M059J (cell line): ENCODE results near the gene RPS16. TPM values are rescaled to one million over a fixed set of nuclear protein-coding genes. Genes with fewer than 3 reads are reported as not detected.
A peak's percentile ranks its signal among the peaks of the same experiment; 100 is the strongest.

ENCODE experiments used
- DNase-seq: peaks from one replicate; pipeline ENCODE4 v3.0.0-alpha.2; 2012; ENCODE audit warnings: low read depth
- total RNA-seq: library from RNA; depleted of rRNA; stranded (reverse); fragments of >200 nt; shearing (Covaris generic); gene quantifications from 2 replicates; pipeline ENCODE4 v1.2.3, GENCODE V29; 2014

The RPS16 gene
- total RNA-seq, 1 experiment from 2014 or later = 28.7 TPM

DNA sequence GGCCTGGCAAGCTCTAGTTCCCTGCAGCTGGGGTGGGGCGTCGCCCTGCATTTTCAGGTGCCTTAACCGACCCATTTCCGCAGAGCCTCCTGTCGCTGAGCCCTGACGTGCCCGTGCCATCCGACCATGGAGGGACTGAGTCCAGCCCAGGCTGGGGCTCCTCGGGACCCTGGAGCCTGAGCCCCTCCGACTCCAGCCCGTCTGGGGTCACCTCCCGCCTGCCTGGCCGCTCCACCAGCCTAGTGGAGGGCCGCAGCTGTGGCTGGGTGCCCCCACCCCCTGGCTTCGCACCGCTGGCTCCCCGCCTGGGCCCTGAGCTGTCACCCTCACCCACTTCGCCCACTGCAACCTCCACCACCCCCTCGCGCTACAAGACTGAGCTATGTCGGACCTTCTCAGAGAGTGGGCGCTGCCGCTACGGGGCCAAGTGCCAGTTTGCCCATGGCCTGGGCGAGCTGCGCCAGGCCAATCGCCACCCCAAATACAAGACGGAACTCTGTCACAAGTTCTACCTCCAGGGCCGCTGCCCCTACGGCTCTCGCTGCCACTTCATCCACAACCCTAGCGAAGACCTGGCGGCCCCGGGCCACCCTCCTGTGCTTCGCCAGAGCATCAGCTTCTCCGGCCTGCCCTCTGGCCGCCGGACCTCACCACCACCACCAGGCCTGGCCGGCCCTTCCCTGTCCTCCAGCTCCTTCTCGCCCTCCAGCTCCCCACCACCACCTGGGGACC lies 27.9 kb downstream of the RPS16 start:
- DNase-seq = no peak

DNA sequence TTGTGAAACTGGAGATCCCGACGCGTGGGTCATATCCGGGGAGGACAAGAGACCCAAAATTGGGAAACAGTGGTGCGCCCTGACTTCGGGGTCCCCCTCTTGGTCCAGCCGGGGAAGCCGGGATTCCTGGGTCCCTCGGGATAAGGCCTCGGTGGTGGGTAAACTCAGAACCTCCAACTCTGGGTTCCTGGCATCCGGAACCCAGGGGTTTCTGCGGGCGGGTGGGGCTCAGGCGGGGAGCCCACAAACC lies 28.4 kb downstream of the RPS16 start:
- DNase-seq = no peak

DNA sequence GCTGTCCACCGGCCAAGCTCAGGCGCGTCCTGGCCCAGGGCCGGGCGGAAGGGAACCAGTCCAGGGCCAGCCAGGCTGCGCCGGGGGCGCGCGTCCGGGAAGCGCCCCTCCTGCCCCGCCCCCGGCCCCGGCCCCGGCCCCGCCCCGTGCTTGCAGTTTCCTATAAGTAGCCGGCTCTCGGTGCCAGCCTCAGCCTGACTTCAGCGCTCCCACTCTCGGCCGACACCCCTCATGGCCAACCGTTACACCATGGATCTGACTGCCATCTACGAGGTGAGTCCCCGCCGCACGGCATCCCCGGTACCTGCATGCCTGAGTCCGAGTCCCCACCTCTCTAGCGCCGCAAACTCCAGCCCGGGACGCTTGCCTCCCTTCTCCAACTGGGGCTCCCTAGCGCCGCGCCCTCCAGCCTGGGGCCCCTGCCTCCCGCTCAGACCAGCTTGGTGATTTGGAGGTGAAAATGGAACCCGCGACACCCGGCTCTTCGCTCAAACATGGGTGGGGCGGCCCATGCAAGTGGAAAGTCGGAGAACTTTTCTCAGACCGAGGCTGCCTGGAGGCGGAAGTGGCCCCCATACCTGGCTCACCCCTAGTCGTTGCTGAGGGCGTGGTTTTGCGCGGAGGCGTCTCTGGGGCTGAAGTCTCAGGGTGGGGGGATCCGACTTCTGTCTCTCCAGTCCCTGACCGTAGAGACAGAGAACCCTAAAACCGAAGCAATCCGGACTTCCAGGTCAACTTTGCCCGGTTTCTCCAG lies 28.9 kb downstream of the RPS16 start, which contains the start of gene ZFP36:
Gene ZFP36, plus strand, starts transcription at position 192 of the 754 bp plus-strand sequence. Its CDS starts 58 bp downstream, at position 250.
- peak; percentile 83 for DNase-seq

DNA sequence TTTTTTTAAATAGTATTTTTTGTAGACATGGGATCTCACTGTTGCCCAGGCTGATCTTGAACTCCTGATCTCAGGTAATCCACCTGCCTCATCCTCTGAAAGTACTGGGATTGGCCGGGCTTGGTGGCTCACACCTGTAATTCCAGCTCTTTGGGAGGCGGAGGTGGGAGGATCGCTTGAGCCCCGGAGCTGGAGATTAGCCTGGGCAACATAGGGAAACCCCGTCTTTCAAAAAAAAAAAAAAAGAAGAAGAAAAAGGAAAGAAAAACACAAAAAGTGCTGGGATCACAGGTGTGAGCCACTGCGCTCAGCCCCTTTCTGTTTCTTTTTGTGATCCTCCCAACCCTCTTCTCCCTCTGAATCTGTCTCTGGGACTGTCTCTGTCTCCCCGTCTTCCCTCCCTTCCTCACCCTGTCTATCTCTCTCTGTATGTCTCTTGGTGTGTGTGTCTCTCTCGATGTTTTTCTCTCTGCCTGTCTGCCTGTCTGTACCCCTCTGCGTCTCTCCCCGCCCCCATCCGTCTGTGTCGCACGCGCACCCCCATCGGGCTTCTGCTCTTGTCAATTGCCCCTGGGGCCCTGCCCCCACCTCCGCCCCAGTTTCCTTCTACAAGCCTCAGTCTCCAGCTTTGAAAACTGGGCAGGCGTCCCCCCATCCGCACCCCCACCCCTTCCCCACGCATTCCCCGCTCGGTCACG lies 29.6 kb downstream of the RPS16 start:
- no peak for DNase-seq

DNA sequence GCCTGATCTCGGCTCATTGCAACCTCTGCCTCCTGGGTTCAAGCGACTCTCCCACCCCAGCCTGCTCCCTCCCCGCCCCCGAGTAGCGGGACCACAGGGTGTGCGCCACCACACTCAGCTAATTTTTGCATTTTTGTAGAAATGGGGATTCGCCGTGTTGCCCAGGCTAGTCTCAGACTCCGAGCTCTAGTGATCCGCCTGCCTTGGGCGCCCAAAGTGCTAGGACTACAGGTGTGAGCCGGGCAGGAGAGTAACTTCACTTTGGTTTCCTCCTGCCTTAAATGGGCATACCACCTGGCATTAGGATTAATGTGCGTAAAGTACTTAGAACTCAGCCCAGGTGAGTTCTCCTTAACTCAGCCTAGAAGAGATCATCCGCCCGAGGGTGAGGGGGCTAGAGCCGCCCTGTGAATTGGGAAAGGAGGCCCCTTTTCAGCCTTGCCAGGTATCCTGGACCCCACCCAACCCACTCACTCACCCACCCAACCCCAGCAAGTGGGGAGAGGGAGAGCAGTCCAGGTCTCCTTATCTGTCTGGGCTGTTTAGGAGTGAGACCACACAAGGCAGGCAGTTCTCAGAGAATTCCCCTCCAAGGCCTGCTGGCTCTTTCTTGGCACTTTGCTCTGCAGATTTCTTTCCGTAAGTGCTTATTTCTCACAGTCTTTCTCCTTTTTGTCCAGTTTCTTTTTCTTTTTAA lies 30.3 kb downstream of the RPS16 start:
- DNase-seq = no peak

DNA sequence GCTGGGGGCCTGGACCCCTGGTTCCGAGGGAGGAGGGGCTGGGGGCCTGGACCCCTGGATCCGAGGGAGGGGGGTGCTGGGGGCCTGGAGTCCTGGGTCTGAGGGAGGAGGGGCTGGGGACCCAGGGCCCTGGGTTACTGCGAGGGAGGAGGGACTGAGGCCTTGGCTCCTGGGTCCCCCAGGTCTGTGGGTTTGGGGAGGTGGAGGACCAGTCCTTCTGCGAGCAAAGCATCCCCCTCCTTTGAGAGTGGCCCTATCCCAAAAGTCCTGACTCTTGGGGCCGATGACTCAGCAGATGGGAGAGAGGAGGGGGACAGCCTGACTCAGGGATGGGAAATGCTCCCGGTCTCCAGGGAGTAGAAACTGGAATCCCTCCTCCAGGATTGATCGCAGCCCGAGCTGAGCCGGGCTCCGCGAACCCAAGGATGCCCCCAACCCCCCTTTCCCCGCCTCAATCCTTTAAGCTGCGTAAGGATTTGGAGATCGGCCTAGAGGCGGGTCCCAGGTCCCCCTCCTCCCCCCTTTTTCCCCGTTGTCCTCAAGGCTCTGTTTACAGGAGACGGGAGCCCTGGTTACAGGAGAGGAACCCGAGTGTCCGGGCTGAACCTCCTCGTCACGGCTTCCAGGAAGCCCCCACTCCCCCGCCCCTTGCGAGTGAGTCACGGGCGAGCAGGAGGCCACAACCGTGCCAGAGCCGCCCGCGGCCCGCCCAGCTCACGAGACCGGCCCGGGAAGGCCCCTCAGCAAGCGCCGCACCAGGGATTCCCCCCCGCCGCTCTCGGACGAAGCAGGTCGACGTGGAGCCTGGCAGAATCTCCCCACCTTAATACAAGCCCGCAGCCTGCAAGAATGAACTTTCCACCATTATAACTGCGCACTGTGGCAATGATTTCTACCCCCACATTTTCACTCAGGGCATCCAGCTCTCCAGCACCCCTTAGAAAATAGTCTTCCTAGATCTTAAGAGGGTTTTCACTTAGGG lies 32.1 kb downstream of the RPS16 start:
- peak; percentile 99 for DNase-seq

DNA sequence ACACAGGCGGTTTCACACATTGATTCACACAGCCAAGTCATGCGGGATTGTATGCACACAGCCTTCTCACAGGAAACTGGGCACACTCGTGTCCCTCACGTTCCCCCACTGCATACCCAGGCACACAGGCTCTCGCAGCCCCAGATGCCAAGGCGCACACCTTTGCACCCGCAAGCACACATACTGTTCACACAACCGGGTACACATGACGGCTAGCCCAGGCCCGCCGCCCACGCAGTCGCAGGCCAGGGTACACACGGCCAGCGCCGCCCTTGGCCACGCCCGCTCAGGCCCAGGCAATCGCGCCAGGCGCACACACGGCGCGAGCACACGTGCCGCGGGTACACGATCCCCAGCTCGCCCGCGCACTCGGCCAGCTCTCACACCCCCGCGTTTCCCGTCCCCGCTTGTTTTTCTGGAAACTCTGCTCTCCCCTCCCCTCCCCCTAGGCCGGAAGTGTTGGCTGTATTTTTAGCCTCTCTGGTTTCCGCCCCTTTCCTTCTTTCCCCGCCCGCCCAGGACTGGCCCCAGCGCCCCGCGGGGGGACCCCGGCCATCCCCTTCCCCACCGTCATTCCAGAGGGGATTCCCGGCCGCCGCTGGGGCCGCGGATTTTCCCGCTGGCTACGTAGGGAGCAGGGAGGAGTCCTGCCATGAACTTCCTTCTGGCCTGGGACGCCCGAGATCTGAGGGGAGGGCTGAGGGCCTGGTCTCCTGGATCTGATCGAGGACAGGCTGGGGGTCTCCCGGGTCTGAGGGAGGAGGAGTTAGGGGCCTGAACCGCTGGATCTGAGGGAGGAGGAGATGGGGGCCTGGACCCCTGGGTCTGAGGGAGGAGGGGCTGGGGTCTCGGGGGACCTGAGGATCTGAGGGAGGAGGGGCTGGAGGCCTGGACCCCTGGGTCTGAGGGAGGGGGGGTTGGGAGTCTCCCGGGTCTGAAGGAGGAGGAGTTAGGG lies 33.1 kb downstream of the RPS16 start:
- DNase-seq = peak; percentile 91

DNA sequence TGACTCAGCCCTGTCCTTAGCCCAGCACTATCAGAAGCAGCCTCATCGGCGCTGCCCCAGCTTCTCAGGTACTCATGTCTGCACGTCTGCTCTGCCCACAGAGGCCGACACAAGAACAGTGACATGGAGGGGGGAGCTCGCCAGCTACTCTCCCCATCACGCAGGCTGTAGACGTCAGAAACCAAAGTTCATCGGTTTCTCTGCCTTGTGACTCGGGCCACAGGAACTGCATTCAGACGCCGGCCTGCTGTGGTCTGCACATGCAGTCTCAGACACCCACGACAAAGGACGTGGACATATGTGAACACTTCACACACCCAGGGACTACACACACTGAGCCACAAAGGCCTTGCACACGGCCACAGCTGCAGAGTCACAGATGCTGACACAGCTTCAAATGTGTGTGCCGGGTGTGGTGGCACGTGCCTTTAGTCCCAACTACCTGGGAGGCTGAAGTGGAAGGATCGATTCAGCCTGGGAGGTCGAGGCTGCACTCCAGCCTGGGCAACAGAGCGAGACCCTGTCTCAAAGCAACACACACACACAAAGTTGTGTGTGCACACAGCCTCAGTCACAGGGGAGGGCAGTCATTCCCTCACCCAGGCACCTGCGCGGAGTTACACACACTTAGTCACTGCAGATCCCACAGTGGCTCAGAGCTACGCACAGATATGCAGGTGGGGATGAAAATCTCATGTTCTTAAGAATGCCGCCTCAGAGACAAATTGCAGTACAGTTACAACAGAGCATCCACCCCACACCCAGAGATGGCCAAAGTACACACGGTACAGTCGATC lies 34.0 kb downstream of the RPS16 start:
- peak; percentile 90 for DNase-seq

DNA sequence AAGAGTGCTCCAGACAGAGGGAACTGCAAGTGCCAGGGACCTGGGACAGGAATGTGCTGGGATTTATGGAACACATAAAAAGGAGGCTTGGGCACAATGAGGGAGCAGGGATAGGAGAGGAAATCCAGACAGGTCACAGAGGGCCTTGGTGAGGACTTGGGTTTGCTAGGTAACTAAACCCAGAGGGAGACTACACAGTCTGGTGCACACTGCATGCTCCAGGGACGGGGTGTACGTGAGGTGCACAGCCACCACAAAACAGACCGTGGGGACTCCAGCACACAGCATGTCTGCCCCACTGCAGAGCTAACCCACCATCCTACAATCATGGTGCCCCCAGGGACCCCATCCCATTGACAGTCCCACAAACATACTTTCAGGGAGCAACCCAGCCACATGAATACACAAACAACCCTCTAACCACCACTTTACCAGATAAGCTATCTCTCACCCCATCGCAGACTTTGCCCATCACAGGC lies 34.6 kb downstream of the RPS16 start:
- no peak for DNase-seq

DNA sequence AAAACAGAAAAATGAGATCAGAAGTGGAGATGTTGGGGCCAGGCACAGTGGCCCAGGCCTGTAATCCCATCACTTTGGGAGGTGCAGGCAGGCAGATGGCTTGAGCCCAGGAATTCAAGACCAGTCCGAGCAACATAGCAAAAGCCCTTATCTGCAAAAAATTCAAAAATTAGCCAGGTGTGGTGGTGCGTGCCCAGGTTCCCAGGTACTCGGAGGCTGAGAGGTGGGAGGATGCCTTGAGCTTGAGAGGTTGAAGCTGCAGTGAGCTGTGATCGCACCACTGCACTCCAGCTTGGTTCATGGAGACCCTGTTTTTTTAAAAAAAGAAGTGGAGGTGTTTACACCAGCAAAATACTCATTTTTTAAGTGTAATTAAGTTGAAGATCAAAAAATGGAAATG lies 35.7 kb downstream of the RPS16 start:
- DNase-seq = no peak

DNA sequence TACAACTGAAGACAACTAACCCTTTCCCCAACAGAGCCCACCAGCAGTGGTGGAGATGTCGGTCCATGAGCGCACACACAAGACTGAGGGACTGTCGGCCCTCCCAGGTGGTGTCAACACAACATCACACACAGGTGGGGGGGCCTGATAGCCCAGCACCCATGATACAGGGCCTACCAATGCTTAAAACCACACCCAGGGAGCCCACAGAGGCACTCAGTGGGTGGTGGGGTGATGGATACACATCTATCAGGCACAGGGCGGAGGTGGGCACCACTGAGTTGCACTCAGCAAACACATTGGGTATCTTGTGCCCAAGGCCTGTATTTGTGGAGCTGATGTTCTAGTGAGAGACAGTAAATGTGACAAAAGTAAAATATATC lies 36.1 kb downstream of the RPS16 start:
- DNase-seq = no peak

DNA sequence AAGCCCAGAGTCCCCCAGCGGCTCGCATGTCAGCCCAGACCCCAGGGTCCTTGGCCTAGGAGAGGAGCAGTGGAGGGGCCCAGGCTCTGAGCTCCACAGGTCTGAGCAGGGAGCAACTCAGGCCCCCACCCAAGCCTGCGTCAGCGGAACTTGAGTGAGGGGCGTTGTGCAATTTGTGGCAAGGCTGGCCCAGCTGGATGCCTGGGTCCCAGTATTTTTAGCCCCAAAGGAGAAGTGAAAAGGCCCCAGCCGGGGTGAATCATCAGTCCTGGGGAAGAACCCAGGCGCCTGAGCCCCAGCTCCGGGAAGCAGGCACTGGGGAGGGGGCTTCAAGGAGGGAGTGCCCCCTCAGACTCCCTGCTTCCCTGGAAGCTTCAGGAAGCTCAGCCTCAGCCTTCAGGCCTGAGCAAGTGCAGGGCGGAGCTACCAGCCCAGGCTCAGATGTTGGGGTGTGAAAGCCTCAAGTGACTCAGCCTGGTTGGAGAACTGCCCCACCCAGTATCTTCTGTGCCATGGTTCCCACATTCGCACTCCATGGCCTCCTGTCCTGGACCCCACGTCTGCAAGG lies 37.4 kb downstream of the RPS16 start:
- DNase-seq = peak; percentile 81

DNA sequence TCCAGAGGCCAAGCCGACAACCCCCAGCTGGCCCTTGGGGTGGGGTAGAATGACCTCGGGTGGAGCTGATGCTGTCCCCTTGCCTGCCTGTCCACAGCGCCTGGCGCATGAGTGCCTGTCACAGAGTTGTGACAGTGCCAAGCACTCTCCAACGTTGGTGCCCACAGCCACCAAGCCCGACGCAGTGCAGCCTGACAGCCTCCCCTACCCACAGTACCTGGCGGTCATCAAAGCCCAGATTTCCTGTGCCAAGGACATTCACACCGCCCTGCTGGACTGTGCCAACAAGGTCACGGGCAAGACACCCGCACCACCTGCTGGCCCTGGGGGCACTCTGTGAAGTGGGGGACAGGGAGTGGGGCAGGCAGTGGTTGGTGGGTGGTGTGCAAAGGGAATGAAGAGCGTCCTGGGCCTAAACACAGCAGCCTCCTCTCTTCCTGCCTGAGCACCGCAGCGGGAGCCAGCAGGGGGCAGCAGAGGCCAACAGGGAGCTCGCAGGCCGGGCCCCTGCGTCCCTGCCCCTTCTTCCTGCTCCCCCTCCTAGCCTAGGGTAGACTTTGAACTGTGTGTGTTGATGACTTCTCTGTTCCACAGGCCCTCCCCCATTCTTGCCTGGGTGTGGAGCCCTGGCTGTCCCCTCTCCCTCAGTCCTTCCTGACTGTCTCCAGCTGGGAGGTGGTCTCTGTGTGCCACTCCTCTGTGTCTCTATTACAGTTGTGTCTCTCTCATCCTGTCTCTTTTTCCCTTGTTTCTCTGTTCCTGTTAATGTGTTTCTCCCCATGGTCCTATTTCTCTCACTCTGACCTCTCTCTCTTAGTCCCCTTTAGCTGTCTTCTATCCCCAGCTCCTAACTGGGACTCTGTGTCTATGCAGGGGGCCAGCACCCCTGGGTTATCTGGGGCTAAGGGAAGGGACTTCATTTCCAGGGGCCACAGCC lies 38.1 kb downstream of the RPS16 start:
- peak; percentile 80 for DNase-seq

DNA sequence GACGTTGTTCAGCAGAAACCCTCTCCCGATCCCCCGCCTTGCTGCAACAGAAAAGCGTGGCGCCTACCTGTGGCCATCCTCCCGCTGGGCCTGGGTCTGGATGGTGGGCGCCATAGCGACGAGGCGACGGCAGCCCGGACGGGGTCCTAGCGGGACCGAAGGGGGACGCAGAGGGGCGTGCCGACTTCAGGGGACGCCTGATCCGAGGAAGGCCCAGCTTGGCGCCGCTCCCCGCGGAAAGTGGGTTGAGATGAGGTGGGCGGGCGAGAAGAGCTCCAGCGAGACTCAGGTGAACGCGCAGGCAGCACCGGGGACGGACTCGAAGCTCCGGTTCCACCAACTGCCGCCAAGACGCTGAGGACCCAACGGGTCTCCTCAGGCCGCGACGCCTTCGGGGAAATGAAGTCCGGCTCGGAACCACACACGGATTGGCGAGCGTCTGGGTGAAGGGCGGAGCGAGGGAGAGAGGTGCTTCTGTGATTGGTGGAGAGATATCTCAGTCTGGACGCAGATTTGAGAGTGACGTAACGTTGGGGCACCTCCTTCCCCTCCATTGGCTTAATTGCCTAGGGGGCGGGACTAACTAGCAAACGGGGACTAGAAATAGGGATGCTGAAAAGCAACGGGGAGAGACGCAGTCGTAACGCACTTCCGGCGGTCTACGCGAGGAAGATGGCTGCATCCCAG lies 44.9 kb downstream of the RPS16 start, which contains the start of the genes MED29 and PAF1:
Gene MED29, plus strand, starts transcription at position 628 of the 687 bp plus-strand sequence. Its CDS starts 45 bp downstream, at position 673.
Gene PAF1, minus strand, starts transcription at position 356 of the 687 bp plus-strand sequence. Its CDS starts 242 bp downstream, at position 114.
- peak; percentile 100 for DNase-seq

DNA sequence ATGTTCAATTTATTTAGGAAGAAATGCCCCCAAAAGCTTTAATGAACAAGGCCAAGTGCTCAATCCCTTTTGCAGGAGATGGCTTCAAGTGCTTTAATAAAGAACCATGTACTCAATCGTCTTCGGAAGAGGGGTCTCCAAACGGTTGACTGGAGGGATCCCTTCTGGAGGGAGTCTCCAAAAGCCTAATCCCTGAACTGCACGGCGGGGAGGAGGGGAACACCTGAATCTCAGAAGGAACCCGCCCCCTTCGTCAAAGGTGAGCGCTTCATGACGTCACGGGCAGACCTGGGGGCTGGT lies 45.3 kb downstream of the RPS16 start:
- DNase-seq = no peak

DNA sequence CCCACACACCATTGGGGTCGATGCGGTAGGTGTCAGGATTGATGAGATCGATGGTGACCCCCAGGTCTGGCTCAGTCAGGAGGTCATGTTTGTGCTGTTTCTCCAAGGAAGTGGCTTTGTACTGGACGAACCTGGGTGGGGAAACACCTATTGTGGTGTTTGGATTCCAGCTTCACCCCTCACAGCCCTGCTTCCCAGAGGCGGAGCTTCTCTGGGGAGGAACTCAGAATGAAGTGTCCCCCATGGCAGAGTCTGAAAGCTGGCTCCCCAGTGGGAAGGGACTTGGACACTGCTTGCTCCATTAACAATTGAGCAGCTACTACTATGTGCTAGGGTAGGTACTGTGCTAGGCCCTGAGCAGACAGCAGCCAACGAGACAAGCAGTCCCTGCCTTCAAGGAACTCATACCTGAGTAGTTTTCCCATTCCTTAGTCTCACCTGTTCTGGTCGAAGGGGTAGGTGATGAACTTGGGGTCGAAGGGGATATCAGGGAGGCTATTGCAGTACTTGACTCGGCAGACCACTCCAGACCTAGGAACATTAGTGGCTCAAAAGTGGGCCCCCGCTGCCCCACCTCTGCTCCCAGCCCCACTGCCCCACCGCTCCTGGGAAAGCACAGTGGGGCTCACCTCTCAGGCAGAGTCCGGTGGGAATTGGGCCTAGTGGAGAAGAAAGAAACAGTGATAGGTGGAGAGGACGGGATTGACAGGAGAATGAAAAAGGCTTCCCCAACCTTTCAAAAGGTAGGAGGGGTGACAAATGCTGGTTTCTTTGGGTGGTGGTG lies 45.9 kb downstream of the RPS16 start:
- DNase-seq = no peak
